GM12878 (cell line): Measurements from ENCODE around the gene PARP1. TPM values are rescaled to one million over a fixed set of nuclear protein-coding genes. Genes with fewer than 3 reads are reported as not detected.

Experiments
- ATAC-seq: fragments of 200-7000 bp; cut with Tn5 transposase; 3 replicates; pipeline ENCODE4 v1.9.1; 2020; ENCODE audit warnings: mild to moderate bottlenecking, moderate library complexity
- BruUV-seq: library from RNA; stranded (reverse); fragments of 400-500 nt; replicated peaks from 2 replicates; lab custom pipeline; 2021; lab: Mats Ljungman, UMichigan
- CTCF ChIA-PET: fragments of 300-600 bp; sonication (Branson Sonifier 250); formaldehyde crosslinking; extraction: SDS; loops from one replicate; lab custom pipeline; 2021; ENCODE audit warnings: inconsistent platforms; lab: Yijun Ruan, JAX
- POLR2A ChIA-PET: fragments of 350-600 bp; formaldehyde crosslinking; extraction: SDS; loops from one replicate; lab custom pipeline; 2021; ENCODE audit warnings: inconsistent platforms; lab: Charles Lee
- RAD21 ChIA-PET: fragments of 300-600 bp; sonication (Branson Sonifier 250); formaldehyde crosslinking; loops from one replicate; lab custom pipeline; 2023; ENCODE audit warnings: antibody characterized with exemption; ENCODE audit not compliant: unreplicated experiment; lab: Charles Lee
- SMC1A ChIA-PET: fragments of 300-600 bp; sonication (Branson Sonifier 250); formaldehyde crosslinking; loops from one replicate; lab custom pipeline; 2023; ENCODE audit not compliant: unreplicated experiment, uncharacterized antibody; lab: Charles Lee
- DNase-seq: peaks from one replicate; pipeline ENCODE4 v3.0.0-alpha.2; 2011; ENCODE audit warnings: low read depth, low spot score
- FAIRE-seq: peaks from 3 replicates; lab custom pipeline; 2011; peaks lifted over from hg19 to GRCh38; lab: Jason Lieb, UNC
- H2AFZ ChIP-seq: 2 replicates; pipeline ENCODE4 v1.6.0; 2011; ENCODE audit warnings: low read depth, low read length, control low read depth; ENCODE audit not compliant: control insufficient read depth
- H3K27ac ChIP-seq: 2 replicates; pipeline ENCODE4 v1.5.1; 2011; ENCODE audit warnings: control low read depth; ENCODE audit not compliant: control insufficient read depth, insufficient read depth
- H3K27me3 ChIP-seq, 2 experiments: replicated peaks in 1 of 2; 2 replicates each; pipeline versions ENCODE4 v1.6.0 to v1.6.1; 2011; ENCODE audit warnings: low read length in 1 of 2; ENCODE audit not compliant: control insufficient read depth in 2 of 2, insufficient read depth in 2 of 2
- H3K36me3 ChIP-seq, 2 experiments: 2 replicates each; pipeline ENCODE4 v1.5.1; 2011; ENCODE audit warnings: low read length in 1 of 2; ENCODE audit not compliant: control insufficient read depth in 2 of 2, insufficient read depth in 2 of 2
- H3K4me1 ChIP-seq: 2 replicates; pipeline ENCODE4 v1.6.1; 2011; ENCODE audit warnings: mild to moderate bottlenecking, low read length, moderate library complexity, mixed read lengths; ENCODE audit not compliant: control insufficient read depth, insufficient read depth
- H3K4me2 ChIP-seq: 2 replicates; pipeline ENCODE4 v1.6.0; 2011; ENCODE audit warnings: control low read depth; ENCODE audit not compliant: control insufficient read depth, insufficient read depth
- H3K4me3 ChIP-seq: fragments of 200-600 bp; sonication (generic); 2 replicates; pipeline ENCODE4 v1.5.1; 2016
- H3K79me2 ChIP-seq: 2 replicates; pipeline ENCODE4 v1.6.0; 2011; ENCODE audit warnings: low read length; ENCODE audit not compliant: control insufficient read depth, insufficient read depth
- H3K9ac ChIP-seq: 2 replicates; pipeline ENCODE4 v1.8.0; 2011; ENCODE audit warnings: low read length, control low read depth, mixed read lengths; ENCODE audit not compliant: control insufficient read depth, insufficient read depth
- H3K9me3 ChIP-seq: replicated peaks from 3 replicates; pipeline ENCODE4 v1.5.1; 2011; ENCODE audit warnings: mild to moderate bottlenecking, low read length; ENCODE audit not compliant: control insufficient read depth, insufficient read depth
- H4K20me1 ChIP-seq: 2 replicates; pipeline ENCODE4 v1.6.0; 2011; ENCODE audit not compliant: control insufficient read depth, insufficient read depth
- ASH2L ChIP-seq: fragments of 300-600, 200-600 bp; sonication (generic); IDR thresholded peaks from 2 replicates; pipeline ENCODE4 v1.6.1; 2017; ENCODE audit warnings: low read depth, mild to moderate bottlenecking, borderline replicate concordance
- DPF2 ChIP-seq: fragments of 450-650 bp; IDR thresholded peaks from 2 replicates; pipeline ENCODE4 v1.6.1; 2017; ENCODE audit warnings: mild to moderate bottlenecking
- POLR2A ChIP-seq: IDR thresholded peaks from 2 replicates; pipeline ENCODE4 v1.6.1; 2011; ENCODE audit warnings: low read depth, mild to moderate bottlenecking, low read length
- RB1 ChIP-seq: fragments of 450-650 bp; formaldehyde crosslinking; IDR thresholded peaks from 2 replicates; pipeline ENCODE4 v1.6.1; 2017; ENCODE audit warnings: mild to moderate bottlenecking, borderline replicate concordance
- TARDBP ChIP-seq: IDR thresholded peaks from 2 replicates; pipeline ENCODE4 v1.6.1; 2016; ENCODE audit warnings: borderline replicate concordance
- YY1 ChIP-seq: IDR thresholded peaks from 2 replicates; pipeline ENCODE4 v1.6.1; 2011; ENCODE audit warnings: low read depth, mild to moderate bottlenecking, low read length
- ZSCAN29 ChIP-seq: fragments of 450-650 bp; IDR thresholded peaks from 2 replicates; pipeline ENCODE4 v1.6.1; 2017; ENCODE audit warnings: mild to moderate bottlenecking, moderate library complexity
- WGBS: methylation state at CpG from one replicate; pipeline ENCODE4 v1.1.6; 2016; ENCODE audit warnings: low lambda C conversion rate; ENCODE audit not compliant: insufficient replicate concordance, insufficient coverage; ENCODE audit errors: missing lambda C conversion rate; 5-methylcytosine and 5-hydroxymethylcytosine counted together
- in situ Hi-C: fragments of 300-500 bp; cut with MboI; formaldehyde crosslinking; loops from 9 replicates; pipeline ENCODE4 v1.14.3; 2018; ENCODE audit warnings: mixed read lengths
- intact Hi-C: fragments of 100-400 bp; cut with micrococcal nuclease; formaldehyde crosslinking; loops from one replicate; pipeline ENCODE4 v1.14.2; 2022; ENCODE audit not compliant: unreplicated experiment
- polyA plus RNA-seq, 11 experiments: library from polyadenylated mRNA; depleted of rRNA in 4 of 11; unstranded in 6 of 11; stranded (reverse) in 5 of 11; fragments of >200 nt; fragmentation: Nextera tagmentation in 4 of 11; fragmentation: Illumina TruSeq in 1 of 11; extraction: Ambion mirVana in 4 of 11; extraction: Trizol in 1 of 11; gene quantifications; 1 replicate in 1 of 11; 2 replicates in 10 of 11; pipeline versions ENCODE4 v1.2.1 to v1.2.3, GENCODE V29; 2011 to 2016; ENCODE audit warnings: inconsistent platforms in 2 of 11, missing spikeins in 2 of 11, low read depth in 1 of 11
- total RNA-seq, 4 experiments: library from RNA; depleted of rRNA in 3 of 4; stranded (reverse); fragments of >200 nt in 3 of 4; fragmentation: Illumina TruSeq in 1 of 4; extraction: Trizol in 1 of 4; gene quantifications; 2 replicates each; pipeline versions ENCODE4 v1.2.1 to v1.2.3, GENCODE V29; 2013 to 2021

The PARP1 gene
- total and polyA plus RNA-seq, 10 of the 15 experiments (the other 5 are each of a cell fraction or from before 2014, with no cell fraction given): 113 to 287 (median 265) TPM

DNA sequence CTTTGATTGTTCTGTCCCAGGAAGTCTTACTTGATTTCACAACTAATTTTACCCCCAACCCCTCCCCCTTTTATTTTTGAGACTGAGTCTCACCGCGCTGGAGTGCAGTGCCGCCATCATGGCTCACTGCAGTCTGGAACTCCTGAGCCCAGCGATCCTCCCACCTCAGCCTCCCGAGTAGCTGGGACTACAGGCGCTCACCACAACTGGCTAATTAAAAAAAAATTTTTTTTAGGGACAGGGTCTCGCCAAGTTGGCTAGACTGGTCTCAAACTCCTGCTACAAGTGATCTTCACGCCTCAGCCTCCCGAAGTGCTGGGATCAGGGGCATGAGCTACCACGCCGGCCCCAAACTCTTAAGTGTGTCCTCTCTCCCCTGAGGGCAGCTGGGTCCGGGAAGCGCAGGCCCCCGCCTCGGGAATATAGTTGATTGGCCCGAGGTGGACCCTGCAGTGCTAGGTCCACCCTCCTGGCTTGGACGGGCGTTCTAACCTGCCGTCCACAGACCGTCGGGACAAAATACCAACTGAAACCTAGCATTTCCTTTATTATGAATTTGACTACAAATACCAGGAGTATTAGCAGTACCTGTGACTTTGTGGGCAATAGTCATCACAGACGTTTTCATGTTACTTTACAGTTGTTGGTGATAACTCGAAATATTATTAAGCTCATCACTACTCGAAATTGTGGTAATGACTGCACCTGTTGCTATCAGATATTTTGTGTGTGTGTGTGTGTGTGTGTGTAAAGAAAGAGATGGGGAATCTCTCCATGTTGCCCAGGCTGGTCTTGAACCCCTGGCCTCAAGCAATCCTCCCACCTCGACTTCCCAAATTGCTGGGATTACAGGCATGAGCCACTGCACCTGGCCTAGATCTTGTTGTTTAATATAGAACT lies 642 bp upstream of the PARP1 start:
- POLR2A ChIA-PET: interaction anchor here (0.5 to 1.7 kb wide), 11 partner anchors 36 to 346 kb away, joined by 3 to 7 read pairs (median 3); partner anchors contain the start of genes H3-3A and LIN9
- SMC1A ChIA-PET: interaction anchor here (1.0 to 5.4 kb wide), 4 partner anchors 36 to 282 kb away, joined by 3 to 32 read pairs (median 6); no protein-coding TSS in a partner anchor
- intact Hi-C loops: loop anchor here (5.0 to 10.0 kb wide), 3 partner anchors 281 to 346 kb away; partner anchors contain the start of genes H3-3A and ITPKB
- H3K9me3 ChIP-seq: no peaks in the 10 kb centered on the region; the same call in 2 of the 3 replicates
- no peak for TF ChIP-seq DPF2
- TF ChIP-seq ASH2L: no peak
- no peak for TF ChIP-seq ZSCAN29
- no peak for TF ChIP-seq POLR2A
- peak; percentile 84 for TF ChIP-seq YY1
- 0 out of 2 replicates have a peak, but pooled peaks have one; percentile 3 for TF ChIP-seq RB1
- no peak for TF ChIP-seq TARDBP
- TF ChIP-seq, all 136 proteins: peak for 2
- peak overlapping the region; percentile 54; the same call in 1 of the 2 replicates for H3K4me3 ChIP-seq
- peaks cover 43% of the 10 kb centered on the region for H3K79me2 ChIP-seq
- CTCF ChIA-PET: interaction anchor here (0.6 to 4.5 kb wide), 20 partner anchors 8 to 1677 kb away, joined by 3 to 60 read pairs (median 4); partner anchors contain the start of gene LIN9
- peak overlapping the region; percentile 53; the same call in 1 of the 2 replicates for H3K4me2 ChIP-seq
- no peaks in the 10 kb centered on the region for H3K36me3 ChIP-seq
- H3K4me1 ChIP-seq: peaks cover 18% of the 10 kb centered on the region
- no peak for DNase-seq
- RAD21 ChIA-PET: interaction anchor here (0.5 to 3.9 kb wide), 17 partner anchors 18 to 346 kb away, joined by 3 to 12 read pairs (median 3); partner anchors contain the start of genes H3-3A and LIN9
- WGBS: 27% methylated on average over 25 of the region's 25 CpGs
- H4K20me1 ChIP-seq: no peaks in the 10 kb centered on the region
- peak overlapping the region; percentile 40; the same call in 1 of the 2 replicates for H3K9ac ChIP-seq
- no peak for ATAC-seq
- H3K27me3 ChIP-seq: no peaks in the 10 kb centered on the region
- in situ Hi-C loops: no loop called here
- peak overlapping the region; percentile 82 for H2AFZ ChIP-seq
- BruUV-seq: TSS peak; percentile 77
- 0 out of 2 replicates have a peak overlapping the region, but pooled peaks have one; percentile 6 for H3K27ac ChIP-seq
- FAIRE-seq: no peak
